Endothelial cell of umbilical vein (primary cell): ENCODE results near the gene NCAPH2.

Experiments used
- CTCF ChIP-seq, 2 donors: IDR thresholded peaks; 1 replicate in 1 of 2; 2 replicates in 1 of 2; pipeline ENCODE4 v1.5.1; 2011; ENCODE audit warnings: low read length in 2 of 2, mild to moderate bottlenecking in 2 of 2, moderate library complexity in 2 of 2, control low read depth in 1 of 2, inconsistent platforms in 1 of 2, low read depth in 1 of 2; ENCODE audit not compliant: insufficient read depth in 1 of 2; ENCODE audit errors: extremely low read depth in 1 of 2
- EZH2 ChIP-seq: IDR thresholded peaks from 2 replicates; pipeline ENCODE4 v1.6.1; 2012; ENCODE audit warnings: borderline replicate concordance, low read depth, mild to moderate bottlenecking, moderate library complexity, low read length, inconsistent platforms; ENCODE audit not compliant: severe bottlenecking
- FOS ChIP-seq: IDR thresholded peaks from 2 replicates; pipeline ENCODE4 v1.6.1; 2011; ENCODE audit warnings: mild to moderate bottlenecking, low read length, moderate library complexity, borderline replicate concordance; ENCODE audit not compliant: insufficient read depth
- GATA2 ChIP-seq: IDR thresholded peaks from 2 replicates; pipeline ENCODE4 v1.7.0; 2011; ENCODE audit warnings: low read depth, mild to moderate bottlenecking, moderate library complexity, mixed read lengths, low read length; ENCODE audit not compliant: insufficient read length, insufficient read depth
- JUN ChIP-seq: IDR thresholded peaks from 2 replicates; pipeline ENCODE4 v1.6.1; 2011; ENCODE audit warnings: borderline replicate concordance, low read depth; ENCODE audit not compliant: insufficient read length, insufficient read depth
- MYC ChIP-seq: IDR thresholded peaks from one replicate; pipeline ENCODE4 v1.6.1; 2011; ENCODE audit warnings: mild to moderate bottlenecking, low read depth, low read length
- POLR2A ChIP-seq: IDR thresholded peaks from 2 replicates; pipeline ENCODE4 v1.6.1; 2012; ENCODE audit warnings: low read depth, mild to moderate bottlenecking, control low read depth, low read length
- POLR2AphosphoS5 ChIP-seq: IDR thresholded peaks from 2 replicates; pipeline ENCODE4 v1.6.1; 2012; ENCODE audit warnings: low read depth, mild to moderate bottlenecking, control low read depth, low read length, moderate library complexity; ENCODE audit not compliant: insufficient read depth
- TF ChIP-seq, protein P1 (sequence below): IDR thresholded peaks from 2 replicates; pipeline ENCODE4 v1.6.1; 2011; ENCODE audit not compliant: insufficient read depth, insufficient read length

DNA sequence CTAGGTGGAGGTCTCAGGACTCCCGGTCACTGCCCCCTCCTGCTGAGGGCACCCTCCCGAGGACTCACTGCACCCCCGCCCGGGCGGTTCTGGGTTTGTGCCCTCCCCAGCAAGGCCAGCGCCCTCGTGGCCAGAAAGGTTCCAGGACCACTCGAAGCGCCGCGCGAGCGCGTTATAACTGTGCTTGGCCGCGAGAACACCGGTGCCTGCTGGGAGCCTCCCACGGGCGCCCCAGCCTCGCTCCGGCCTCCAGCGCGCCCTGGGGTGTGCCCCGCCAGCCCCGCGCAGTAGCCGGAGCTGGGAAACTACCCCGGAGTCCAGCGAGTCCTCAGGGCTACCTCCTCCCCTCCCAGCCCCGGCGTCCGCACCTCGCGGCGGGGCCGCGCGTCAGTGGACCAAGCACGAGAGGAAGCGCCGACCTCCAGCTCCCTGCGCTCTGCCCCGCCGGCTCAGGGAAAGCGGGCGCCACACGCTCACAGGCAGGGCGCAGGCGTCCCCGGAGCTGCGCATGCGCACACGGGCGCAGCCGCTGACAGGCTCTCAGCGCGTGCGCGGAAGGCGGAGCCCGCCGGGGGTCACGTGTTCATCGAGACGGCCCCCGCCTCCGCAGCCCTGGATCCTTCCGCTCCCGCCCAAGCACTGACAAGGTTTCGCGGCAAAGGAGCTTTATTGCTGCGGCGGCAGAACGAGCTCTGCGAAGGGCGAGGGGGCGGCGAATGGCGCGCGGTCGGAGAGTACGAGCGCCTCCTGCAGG lies 17.3 kb downstream of the NCAPH2 start, which contains the start of gene SCO2:
- TF ChIP-seq EZH2 (no peak), CTCF (IDR thresholded peaks at IDR 0.05; ENCODE audit: extremely low read depth in 1 of 2, insufficient read depth in 1 of 2, low read depth in 1 of 2, low read length in 2 of 2) (peak in 1 of 2 donors; percentile 36), POLR2AphosphoS5 (peak; percentile 93), MYC (no peak), POLR2A (peak; percentile 92), JUN (no peak), GATA2 (no peak), FOS (no peak)
- TF ChIP-seq, protein P1, sequence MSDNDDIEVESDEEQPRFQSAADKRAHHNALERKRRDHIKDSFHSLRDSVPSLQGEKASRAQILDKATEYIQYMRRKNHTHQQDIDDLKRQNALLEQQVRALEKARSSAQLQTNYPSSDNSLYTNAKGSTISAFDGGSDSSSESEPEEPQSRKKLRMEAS: peak; percentile 96
